NCI-H128 (cell line): Measurements from ENCODE around the gene C3orf70.
"Not testable (repeated sequence)": the region's sequence is repeated elsewhere in the genome, so short reads cannot be mapped to it uniquely, and the experiment has no call there.

Source experiments
- DNase-seq: peaks from one replicate; lab custom pipeline; 2025; ENCODE audit not compliant: unreplicated experiment; lab: John Stamatoyannopoulos, UW

C3orf70 gene

DNA sequence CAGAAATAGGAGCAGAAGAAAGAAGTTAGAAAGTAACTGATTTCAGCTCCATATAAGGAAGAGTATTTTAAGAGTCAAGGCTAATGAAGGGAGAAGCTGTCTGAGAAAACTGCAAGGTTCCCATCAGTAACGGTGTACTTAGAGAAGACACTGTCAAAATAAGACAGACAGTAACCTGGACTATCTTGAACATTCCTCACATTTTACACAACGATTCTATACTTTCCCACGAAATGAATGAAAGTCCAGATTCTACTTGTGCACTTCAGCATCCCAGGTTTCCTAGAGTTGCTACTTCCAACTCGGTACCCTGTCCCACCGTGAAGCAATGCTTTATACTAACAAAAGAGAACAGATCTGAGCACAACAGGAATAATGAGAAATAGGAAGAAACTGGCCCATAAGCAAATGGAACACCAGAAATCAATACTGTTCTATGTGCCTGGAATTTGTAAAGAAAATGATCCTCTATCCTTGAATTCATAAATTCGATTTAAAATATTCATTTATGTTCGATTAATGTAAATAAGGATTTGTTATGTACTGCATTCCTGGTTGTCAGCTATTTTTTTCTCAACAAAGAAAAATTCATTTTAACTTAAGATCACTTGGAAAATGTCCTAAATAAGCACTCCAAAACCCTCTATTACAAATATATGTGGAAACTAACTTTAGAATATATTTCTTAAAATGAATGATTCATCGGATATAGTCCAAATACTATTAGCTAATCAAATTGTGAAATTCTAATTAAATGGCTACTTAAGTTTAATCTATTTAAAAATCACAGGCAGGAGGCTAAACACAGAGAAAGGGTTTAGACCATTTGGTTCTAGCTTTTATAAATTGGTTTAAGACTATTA is 1.5 kb downstream of the C3orf70 start:
- no peak for DNase-seq

DNA sequence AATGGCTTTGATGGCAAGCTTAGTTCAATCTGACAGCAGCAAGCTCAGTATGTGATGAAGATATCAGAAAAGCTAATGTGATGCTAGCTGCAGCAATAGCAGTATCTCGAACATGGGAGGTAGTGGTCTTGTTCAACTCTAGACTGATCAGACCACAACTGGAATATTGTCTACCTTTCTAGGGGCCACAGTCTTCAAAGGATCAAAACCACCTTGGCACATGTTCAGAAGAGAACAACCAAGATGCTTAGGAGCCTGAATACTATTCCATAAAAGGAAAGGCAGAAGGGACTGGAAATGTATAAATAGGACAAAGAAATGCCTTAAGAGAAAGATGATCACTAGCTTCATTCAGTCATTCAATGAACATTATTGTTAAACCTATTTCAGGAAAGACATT is 2.3 kb downstream of the C3orf70 start:
- no peak for DNase-seq

DNA sequence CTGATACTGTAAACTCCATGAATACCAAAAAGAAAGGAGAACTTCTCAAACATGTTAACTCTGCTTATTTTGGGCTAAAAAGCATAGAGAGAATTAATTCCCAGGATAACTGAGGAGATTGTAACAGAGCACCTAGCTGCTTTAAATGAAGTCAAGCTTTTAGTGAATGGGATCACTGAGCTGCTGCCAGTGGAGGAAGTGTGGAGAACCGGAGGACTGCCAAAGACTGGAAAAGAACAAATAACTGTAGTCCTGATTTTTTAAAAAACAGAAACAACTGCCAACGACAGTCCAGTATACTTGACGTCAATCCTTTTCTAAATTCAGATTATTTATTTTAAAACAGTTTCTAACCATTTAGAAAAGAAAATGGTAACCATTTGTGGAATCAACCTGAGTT is 3.3 kb downstream of the C3orf70 start:
- no peak for DNase-seq

DNA sequence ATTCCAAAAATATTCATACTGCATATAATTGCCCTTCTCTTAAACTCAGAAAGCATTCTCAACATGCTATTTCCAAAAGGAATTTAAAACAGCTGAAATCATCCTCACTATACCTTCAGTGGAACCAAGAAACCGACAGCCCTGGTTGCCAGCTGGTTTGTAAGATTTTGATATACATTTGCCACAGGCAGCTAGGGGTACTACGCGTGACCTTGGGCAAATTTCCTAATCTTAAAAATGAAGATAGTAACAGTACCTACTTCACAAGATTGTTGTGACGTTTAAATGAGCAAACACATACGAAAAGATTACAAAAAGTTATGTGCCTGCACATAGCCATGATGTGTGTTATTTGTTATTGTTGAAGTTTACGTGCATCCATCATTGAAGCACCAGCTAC is 7.3 kb downstream of the C3orf70 start:
- no peak for DNase-seq

GRCh38 chr3:185144784-185145183 is 8.1 kb downstream of the C3orf70 start:
- DNase-seq, result no peak

GRCh38 chr3:185137821-185138220 is 15.0 kb downstream of the C3orf70 start:
- no peak for DNase-seq

GRCh38 chr3:185134509-185134908 is 18.4 kb downstream of the C3orf70 start:
- DNase-seq, result no peak

GRCh38 chr3:185131602-185132256 is 21.1 kb downstream of the C3orf70 start:
- no peak for DNase-seq

DNA sequence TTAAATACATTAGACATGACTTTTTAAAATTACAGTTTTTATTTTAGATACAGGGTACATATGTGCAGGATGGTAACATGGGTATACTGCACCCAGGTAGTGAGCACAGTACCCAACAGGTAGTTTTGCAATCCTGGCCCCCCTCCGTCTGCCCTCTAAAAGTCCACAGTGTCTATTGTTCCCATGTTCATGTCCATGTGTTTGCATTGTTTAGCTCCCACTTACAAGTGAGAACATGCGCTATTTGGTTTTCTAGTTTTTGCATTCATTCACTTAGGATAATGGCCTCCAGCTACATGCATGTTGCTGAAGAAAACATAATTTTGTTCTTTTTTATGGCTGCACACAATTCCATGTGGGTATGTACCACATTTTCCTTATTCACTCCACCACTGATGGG is 23.8 kb downstream of the C3orf70 start:
- no peak for DNase-seq

GRCh38 chr3:185126201-185126600 is 26.7 kb downstream of the C3orf70 start:
- no peak for DNase-seq

GRCh38 chr3:185120126-185120525 is 32.7 kb downstream of the C3orf70 start:
- DNase-seq, result no peak

DNA sequence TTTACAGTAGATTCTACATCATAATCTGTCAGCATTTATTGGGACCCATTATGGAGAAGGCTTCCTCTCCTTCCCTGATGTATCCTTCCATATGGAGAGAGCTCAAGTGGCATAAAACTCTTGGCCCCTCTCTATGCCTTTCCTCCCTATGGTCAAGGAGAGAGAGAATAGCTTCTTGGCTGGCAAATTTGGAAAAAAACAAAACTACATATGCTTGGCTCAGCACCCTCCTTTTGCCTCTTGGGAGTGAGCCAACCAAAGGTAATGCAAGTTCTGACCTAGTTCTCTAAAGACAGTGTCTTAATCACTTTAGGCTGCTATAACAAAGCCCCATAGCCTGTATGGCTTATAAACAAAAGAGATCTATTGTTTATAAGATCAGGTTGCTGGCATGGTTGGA is 37.5 kb downstream of the C3orf70 start:
- no peak for DNase-seq

DNA sequence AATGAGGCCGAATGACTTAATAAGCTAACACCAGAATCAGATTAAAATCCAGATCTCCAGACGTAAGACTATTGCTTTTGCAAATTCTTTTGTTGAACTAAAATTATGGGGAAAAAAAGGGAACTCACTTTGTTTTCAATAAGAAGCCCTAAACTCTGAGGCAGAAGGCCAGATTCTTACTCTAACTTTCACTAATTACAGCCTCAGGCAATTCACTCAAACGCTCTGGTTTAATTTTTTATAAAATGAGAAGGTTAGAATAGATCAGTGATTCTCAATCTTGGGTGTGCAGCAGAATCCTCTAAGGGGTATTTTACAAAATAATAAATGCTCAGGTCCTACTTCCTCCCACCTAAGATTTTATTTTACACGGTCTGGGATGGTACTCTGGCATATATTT is 38.1 kb downstream of the C3orf70 start:
- DNase-seq, result no peak

DNA sequence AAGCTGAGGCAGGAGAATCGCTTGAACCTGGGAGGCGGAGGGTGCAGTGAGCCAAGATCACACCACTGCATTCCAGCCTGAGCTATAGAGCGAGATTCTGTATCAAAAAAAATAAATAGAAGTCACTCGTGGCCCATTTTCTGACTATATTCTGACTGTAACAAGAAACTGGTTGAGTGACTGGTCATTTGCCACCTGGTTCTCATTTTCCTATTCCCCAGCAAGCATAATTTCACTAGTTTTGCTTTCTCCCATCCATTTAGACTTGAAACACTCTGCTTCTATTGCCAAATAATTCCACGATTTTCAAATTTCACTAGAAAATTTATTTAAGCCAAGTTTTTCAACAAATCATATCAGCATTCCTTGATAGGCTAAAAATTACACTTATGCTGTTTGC is 40.7 kb downstream of the C3orf70 start:
- no peak for DNase-seq

DNA sequence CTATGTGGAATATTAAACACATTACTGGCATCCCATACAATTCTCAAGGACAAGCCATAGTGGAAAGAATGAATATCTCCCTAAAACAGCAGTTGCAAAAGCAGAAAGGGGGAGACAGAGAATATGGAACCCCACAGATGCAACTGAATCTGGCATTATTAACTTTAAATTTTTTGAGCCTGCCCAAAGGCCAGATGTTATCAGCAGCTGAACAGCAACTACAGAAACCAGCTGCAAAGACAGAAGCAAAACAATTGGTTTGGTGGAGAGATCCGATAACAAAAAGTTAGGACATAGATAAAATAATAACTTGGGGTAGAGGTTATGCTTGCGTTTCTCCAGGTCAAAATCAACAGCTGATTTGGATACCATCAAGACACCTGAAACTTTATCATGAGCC is 43.8 kb downstream of the C3orf70 start:
- DNase-seq, result not testable (repeated sequence)

GRCh38 chr3:185106256-185106890 is 46.5 kb downstream of the C3orf70 start:
- DNase-seq, result not testable (repeated sequence)

DNA sequence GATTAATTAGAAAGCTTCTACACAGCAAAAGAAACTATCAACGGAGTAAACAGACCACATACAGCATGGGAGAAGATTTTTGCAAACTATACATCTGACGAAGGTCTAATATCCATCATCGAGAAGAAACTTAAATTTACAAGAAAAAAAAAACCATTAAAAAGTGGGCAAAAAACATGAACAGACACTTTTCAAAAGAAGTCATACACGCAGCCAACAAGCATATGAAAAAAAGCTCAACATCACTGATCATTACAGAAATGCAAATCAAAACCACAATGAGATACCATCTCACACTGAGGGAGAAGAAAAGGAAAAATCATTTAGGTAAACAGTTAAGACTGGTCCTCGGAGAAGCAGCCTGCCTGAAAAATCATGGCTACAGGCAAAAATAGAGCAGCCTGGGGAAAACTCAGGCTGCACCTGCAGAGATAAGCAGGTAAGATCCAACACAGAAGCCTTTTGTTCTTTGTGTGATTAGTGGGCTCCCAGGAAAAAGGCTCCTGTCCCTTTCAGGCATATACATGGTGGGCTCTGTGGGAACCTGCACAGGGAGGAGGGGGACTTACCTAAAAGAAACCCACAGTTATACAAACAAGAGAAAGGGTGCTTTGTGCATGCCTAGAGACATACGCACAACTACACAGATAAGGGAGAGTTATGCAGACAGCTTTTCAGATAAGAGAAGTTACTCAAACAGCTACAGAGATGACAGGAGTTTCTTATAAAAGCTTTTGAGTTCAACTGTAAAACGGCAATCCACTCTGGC is 49.3 kb downstream of the C3orf70 start:
- no peak for DNase-seq

- DNase-seq, result no peak
These were observed 58.2 kb downstream of the C3orf70 start for GRCh38 chr3:185094697-185095096.

DNA sequence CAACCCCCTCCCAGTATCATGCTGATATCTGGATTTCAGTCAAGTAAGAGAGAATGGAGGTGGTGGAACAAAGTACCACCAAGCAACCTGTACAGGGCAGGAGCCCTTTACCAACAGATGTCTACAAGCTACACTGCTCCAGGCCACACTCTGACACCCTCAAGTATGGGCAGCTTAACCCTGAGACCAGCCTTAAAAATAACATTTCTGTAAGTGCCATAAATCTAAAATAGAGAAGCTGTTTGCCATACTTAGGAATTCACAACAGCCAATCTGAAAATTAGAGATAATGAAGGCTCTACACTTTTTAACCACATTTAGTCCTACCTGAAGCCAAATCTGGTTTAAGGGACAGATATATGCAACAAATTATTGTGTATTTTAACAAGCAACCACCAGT is 59.7 kb downstream of the C3orf70 start:
- DNase-seq, result no peak

- DNase-seq, result no peak
These were observed 62.0 kb downstream of the C3orf70 start for GRCh38 chr3:185090811-185091210.

GRCh38 chr3:185089751-185090150 is 63.1 kb downstream of the C3orf70 start:
- DNase-seq, result no peak
